Activated T-helper 17 cell treated with anti-CD3 and anti-CD28 coated beads, Interleukin-2, amount 50 U/mL, for 72 hours (primary cell): ENCODE data around the gene GCM1. TPM values are rescaled to one million over a fixed set of nuclear protein-coding genes. Genes with fewer than 3 reads are reported as not detected.

Source experiments
- ATAC-seq: fragments of 150-1000 bp; cut with Tn5 transposase; replicated peaks from 2 replicates; pipeline ENCODE4 v1.10.0; 2021; ENCODE audit warnings: mild to moderate bottlenecking, moderate library complexity
- H3K27ac Mint-ChIP-seq: one replicate; pipeline ENCODE4 v1.8.0; 2022; ENCODE audit warnings: mixed read lengths
- H3K27me3 Mint-ChIP-seq: one replicate; pipeline ENCODE4 v1.8.0; 2022; ENCODE audit warnings: mixed read lengths
- H3K36me3 Mint-ChIP-seq: one replicate; pipeline ENCODE4 v1.8.0; 2022; ENCODE audit warnings: low read depth, mild to moderate bottlenecking, mixed read lengths
- H3K4me1 Mint-ChIP-seq: one replicate; pipeline ENCODE4 v1.8.0; 2022; ENCODE audit warnings: mixed read lengths
- H3K4me3 Mint-ChIP-seq: one replicate; pipeline ENCODE4 v1.8.0; 2022; ENCODE audit warnings: mild to moderate bottlenecking, mixed read lengths
- H3K9me3 Mint-ChIP-seq: one replicate; pipeline ENCODE4 v1.8.0; 2022; ENCODE audit warnings: mixed read lengths
- total RNA-seq, 2 donors: library from RNA; stranded (reverse); gene quantifications; one replicate each; pipeline ENCODE4 v1.2.3, GENCODE V29; 2022

GCM1 gene
- total RNA-seq, 2 donors from 2014 or later = 0.11 to 0.13 TPM

DNA sequence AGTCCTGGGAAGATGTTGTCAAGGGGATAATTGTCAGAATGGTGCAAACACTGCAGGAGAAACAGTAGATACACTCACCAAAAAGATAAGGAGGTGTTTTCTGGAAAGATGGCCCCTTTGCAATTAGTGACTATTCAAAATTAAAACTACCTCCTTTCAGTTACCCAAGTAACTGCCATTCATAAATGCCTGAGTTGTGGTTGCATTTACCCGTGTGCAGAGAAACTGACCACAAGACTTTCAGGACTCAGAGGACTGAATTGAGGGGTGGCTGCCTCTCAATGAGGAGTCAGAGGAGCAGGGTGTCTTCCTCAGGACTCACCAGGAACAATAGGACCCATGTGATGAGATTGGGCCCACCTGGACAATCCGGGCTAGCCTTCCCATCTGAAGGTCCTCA is 39.0 kb downstream of the GCM1 start:
- H3K36me3 Mint-ChIP-seq = no peaks in the 10 kb centered on the region

GRCh38 chr6:53107091-53107490 is 41.5 kb downstream of the GCM1 start:
- H3K4me1 Mint-ChIP-seq = no peaks in the 10 kb centered on the region
- H3K9me3 Mint-ChIP-seq = no peaks in the 10 kb centered on the region
- no peak overlapping the region for H3K4me3 Mint-ChIP-seq
- no peak for ATAC-seq
- H3K27me3 Mint-ChIP-seq = no peaks in the 10 kb centered on the region
- peaks cover 12% of the 10 kb centered on the region for H3K36me3 Mint-ChIP-seq
- no peak overlapping the region for H3K27ac Mint-ChIP-seq

More for the DNA sequence above, 39.0 kb downstream of the GCM1 start:
- H3K9me3 Mint-ChIP-seq = no peaks in the 10 kb centered on the region
- H3K27me3 Mint-ChIP-seq = no peaks in the 10 kb centered on the region
- no peak overlapping the region for H3K4me3 Mint-ChIP-seq
- ATAC-seq = peak; percentile 34
- no peaks in the 10 kb centered on the region for H3K4me1 Mint-ChIP-seq
- no peak overlapping the region for H3K27ac Mint-ChIP-seq

- no peak for ATAC-seq
- Mint-ChIP-seq H3K9me3 (no peaks in the 10 kb centered on the region), H3K4me1 (no peaks in the 10 kb centered on the region), H3K27me3 (no peaks in the 10 kb centered on the region), H3K36me3 (peaks cover 33% of the 10 kb centered on the region), H3K27ac (no peak overlapping the region), H3K4me3 (no peak overlapping the region)
These were observed 43.7 kb downstream of the GCM1 start for GRCh38 chr6:53104916-53105315.

GRCh38 chr6:53103993-53104675 is 44.5 kb downstream of the GCM1 start:
- Mint-ChIP-seq H3K27ac (no peak overlapping the region), H3K9me3 (no peaks in the 10 kb centered on the region), H3K4me1 (no peaks in the 10 kb centered on the region), H3K4me3 (no peak overlapping the region), H3K36me3 (peaks cover 41% of the 10 kb centered on the region), H3K27me3 (no peaks in the 10 kb centered on the region)
- no peak for ATAC-seq

DNA sequence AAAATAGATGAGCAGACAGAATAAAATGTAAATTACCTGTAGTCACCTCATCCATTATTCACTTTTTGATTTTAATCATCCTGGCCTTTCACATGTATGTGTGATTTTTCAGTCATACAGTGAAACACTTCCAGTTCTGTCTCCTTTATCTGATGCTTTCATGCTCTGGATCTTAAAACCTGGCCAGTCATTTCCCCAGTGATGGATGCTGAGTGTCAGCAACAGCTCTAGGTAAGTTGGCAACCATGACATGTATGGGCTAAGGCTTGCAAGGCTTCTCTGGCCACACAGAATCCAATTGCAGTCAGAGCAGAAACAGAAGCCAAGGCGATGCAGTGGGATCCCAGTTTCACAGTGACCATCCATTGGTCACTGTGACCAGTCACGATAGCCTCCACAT is 47.6 kb downstream of the GCM1 start:
- peaks cover 72% of the 10 kb centered on the region for H3K36me3 Mint-ChIP-seq
- peak overlapping the region; percentile 35 for H3K27ac Mint-ChIP-seq
- H3K9me3 Mint-ChIP-seq = no peaks in the 10 kb centered on the region
- H3K4me3 Mint-ChIP-seq = no peak overlapping the region
- H3K27me3 Mint-ChIP-seq = no peaks in the 10 kb centered on the region
- peak; percentile 56 for ATAC-seq
- no peaks in the 10 kb centered on the region for H3K4me1 Mint-ChIP-seq

DNA sequence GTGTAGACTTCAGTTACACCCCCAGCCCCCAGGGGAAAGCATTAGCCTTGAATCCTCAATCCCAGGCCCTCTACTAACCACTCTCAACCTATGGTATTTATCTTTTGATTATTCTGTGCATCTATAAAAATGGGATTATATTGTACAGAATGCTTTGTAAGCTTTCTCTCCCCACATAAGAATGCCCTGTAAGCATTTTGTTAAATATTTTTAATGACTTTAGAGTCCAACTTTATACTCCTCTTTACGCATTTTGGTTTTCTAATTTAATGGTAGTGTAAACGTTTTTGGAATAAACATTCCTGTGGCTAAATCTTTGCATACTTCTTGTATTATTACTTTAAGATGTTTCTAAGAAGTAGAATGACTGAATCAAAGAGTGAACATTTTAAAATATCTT is 48.1 kb downstream of the GCM1 start:
- Mint-ChIP-seq H3K9me3 (no peaks in the 10 kb centered on the region), H3K36me3 (peaks cover 76% of the 10 kb centered on the region), H3K27me3 (no peaks in the 10 kb centered on the region), H3K27ac (peak overlapping the region; percentile 35), H3K4me3 (no peak overlapping the region), H3K4me1 (no peaks in the 10 kb centered on the region)
- ATAC-seq = no peak

DNA sequence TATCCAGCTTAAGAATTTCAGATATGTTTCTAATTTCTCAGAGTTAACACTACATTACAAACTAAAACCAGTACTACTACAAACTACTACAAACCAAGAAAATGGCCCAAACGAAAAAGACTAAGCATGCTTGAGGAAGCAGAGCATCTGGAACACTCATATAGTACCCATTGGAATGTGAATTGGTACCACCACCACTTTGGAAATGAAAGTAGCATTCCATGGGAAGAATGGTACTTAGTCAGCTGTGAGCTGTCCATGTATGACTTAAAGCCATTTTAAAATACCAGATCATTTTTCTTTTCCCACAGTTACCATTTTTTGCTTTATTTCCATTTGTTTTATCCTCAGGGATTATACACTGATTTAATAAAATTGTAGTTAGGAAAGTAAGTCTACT is 52.9 kb downstream of the GCM1 start:
- Mint-ChIP-seq H3K27me3 (no peaks in the 10 kb centered on the region), H3K36me3 (peaks cover 99% of the 10 kb centered on the region), H3K4me3 (no peak overlapping the region), H3K4me1 (no peaks in the 10 kb centered on the region), H3K9me3 (no peaks in the 10 kb centered on the region), H3K27ac (no peak overlapping the region)
- no peak for ATAC-seq

DNA sequence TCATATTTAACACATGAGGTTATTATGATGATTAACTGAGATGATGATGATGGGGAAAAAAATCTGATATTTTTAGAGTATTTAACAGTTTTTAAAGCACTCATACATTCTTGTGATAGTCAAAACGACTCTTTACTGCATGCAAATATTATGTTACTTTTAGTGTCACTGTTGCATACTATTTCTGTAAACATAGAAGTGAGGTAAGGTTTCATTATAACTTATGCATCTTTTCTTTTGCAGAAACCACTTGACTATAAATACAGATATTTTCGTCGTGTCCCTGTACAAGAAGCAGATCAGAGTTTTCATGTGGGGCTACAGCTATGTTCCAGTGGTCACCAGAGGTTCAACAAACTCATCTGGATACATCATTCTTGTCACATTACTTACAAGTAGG is 53.4 kb downstream of the GCM1 start:
- peaks cover 99% of the 10 kb centered on the region for H3K36me3 Mint-ChIP-seq
- no peaks in the 10 kb centered on the region for H3K27me3 Mint-ChIP-seq
- H3K9me3 Mint-ChIP-seq = no peaks in the 10 kb centered on the region
- no peak overlapping the region for H3K4me3 Mint-ChIP-seq
- H3K27ac Mint-ChIP-seq = no peak overlapping the region
- no peak for ATAC-seq
- no peaks in the 10 kb centered on the region for H3K4me1 Mint-ChIP-seq

DNA sequence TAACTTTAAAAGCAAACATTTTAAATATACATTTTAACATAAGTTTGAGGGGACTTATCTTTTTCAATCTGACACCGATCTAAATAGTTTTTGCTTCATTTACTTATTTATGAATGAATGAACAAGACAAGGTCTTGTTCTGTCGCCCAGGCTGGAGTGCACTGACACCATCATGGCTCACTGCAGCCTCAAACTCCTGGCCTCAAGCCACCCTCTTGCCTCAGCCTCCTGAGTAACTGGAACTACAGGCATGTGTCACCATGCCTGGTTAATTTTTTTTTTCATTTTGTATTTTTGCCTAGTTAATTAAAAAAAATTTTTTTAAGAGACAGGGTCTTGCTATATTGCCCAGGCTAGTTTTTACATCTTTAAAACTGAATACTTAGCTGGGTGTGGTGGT is 58.1 kb downstream of the GCM1 start:
- peaks cover 100% of the 10 kb centered on the region for H3K36me3 Mint-ChIP-seq
- H3K27me3 Mint-ChIP-seq = no peaks in the 10 kb centered on the region
- no peak overlapping the region for H3K27ac Mint-ChIP-seq
- no peak for ATAC-seq
- H3K4me1 Mint-ChIP-seq = no peaks in the 10 kb centered on the region
- H3K4me3 Mint-ChIP-seq = no peak overlapping the region
- no peaks in the 10 kb centered on the region for H3K9me3 Mint-ChIP-seq

DNA sequence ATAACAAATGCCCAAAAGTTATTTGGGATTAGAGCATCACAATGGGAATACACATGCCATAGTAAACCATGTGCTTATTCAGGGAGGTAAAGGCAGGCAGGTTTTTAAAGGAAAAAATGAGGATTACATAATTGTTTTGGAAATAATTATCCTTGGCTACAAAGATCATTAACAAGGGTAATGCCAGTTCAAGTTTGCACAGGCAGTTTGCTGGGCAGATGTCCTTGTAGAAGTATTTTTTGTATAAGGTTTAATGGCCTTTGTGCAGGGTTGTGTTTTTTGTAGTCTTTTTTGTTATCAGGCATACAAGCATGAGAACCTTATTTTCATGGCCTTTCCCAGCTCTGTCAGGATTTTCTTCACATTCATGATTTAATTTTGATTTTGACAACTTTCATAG is 58.7 kb downstream of the GCM1 start:
- H3K9me3 Mint-ChIP-seq = no peaks in the 10 kb centered on the region
- no peaks in the 10 kb centered on the region for H3K27me3 Mint-ChIP-seq
- peaks cover 98% of the 10 kb centered on the region for H3K36me3 Mint-ChIP-seq
- H3K27ac Mint-ChIP-seq = no peak overlapping the region
- no peak overlapping the region for H3K4me3 Mint-ChIP-seq
- H3K4me1 Mint-ChIP-seq = no peaks in the 10 kb centered on the region
- ATAC-seq = no peak

DNA sequence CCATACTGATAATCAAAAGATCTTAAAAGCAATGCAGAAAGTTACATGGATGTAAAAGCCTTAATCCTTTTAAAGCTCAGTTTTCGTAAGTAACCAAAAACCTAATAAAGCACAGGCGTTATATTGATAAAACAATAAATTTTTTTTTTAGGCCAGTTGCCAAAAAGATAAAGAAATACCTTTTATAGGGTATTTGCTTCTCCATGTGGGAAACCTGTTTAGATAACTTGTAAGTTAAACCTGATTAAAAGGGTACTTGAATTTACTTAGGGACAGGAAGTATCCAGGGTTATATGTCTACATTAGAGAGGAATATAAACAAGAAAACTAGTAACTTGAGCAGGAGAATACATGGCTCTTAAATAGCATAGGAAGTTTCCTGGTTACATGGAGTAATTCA is 62.3 kb downstream of the GCM1 start:
- no peak overlapping the region for H3K27ac Mint-ChIP-seq

DNA sequence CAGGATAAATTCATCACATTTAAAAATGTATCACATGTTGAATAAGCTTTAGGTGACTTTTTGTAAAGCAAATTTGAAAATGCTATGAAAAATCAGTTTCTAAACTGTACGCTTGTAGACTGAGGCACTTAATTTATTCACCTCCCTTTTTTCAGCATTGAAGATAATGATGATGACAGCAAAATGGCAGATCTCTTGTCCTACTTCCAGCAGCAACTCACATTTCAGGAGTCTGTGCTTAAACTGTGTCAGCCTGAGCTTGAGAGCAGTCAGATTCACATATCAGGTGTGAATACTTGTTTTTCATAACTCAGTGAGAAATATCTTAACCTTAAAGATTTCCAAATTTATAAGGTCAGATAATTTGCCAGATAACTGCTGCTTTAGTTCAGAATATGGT is 67.8 kb downstream of the GCM1 start:
- no peaks in the 10 kb centered on the region for H3K4me1 Mint-ChIP-seq
- no peak overlapping the region for H3K27ac Mint-ChIP-seq
- ATAC-seq = no peak
- no peaks in the 10 kb centered on the region for H3K9me3 Mint-ChIP-seq
- H3K27me3 Mint-ChIP-seq = no peaks in the 10 kb centered on the region
- H3K4me3 Mint-ChIP-seq = no peak overlapping the region
- peaks cover 91% of the 10 kb centered on the region for H3K36me3 Mint-ChIP-seq

More for the DNA sequence above, 62.3 kb downstream of the GCM1 start:
- Mint-ChIP-seq H3K27me3 (no peaks in the 10 kb centered on the region), H3K9me3 (no peaks in the 10 kb centered on the region), H3K4me3 (no peak overlapping the region), H3K36me3 (peaks cover 98% of the 10 kb centered on the region), H3K4me1 (no peaks in the 10 kb centered on the region)
- no peak for ATAC-seq

Other genes with a start within 250 kb of the GCM1 start
- not detected for gene GSTA3, start 239.1 kb downstream of the GCM1 start, total RNA-seq
- gene GSTA4, start 153.6 kb downstream of the GCM1 start, total RNA-seq = 1 to 10 TPM in 1 of 2 donors, under 1 TPM in 1; 0.56 to 5.2 TPM
- gene CILK1, start 87.0 kb downstream of the GCM1 start, total RNA-seq = 1 to 10 TPM; 3.8 to 6.2 TPM
- 10 to 100 TPM; 53.2 to 58.2 TPM for gene FBXO9, start 83.4 kb downstream of the GCM1 start, total RNA-seq
- gene ELOVL5, start 200.1 kb upstream of the GCM1 start, total RNA-seq = 100 to 1,000 TPM in 1 of 2 donors, 10 to 100 TPM in 1; 91.9 to 127 TPM